Endothelial cell of umbilical vein (primary cell): Measurements from ENCODE around the gene CDH23. TPM values are rescaled to one million over a fixed set of nuclear protein-coding genes. Genes with fewer than 3 reads are reported as not detected.

Experiments used
- BruUV-seq: library from RNA; stranded (reverse); fragments of 400-500 nt; replicated peaks from 2 replicates; lab custom pipeline; 2021; lab: Mats Ljungman, UMichigan
- CTCF ChIA-PET: fragments of 300-600, 350-600 bp; sonication (Branson Sonifier 250); formaldehyde crosslinking; loops from one replicate; lab custom pipeline; 2021; ENCODE audit warnings: antibody characterized with exemption, inconsistent platforms; lab: Charles Lee
- POLR2A ChIA-PET: fragments of 300-600, 350-600 bp; sonication (Branson Sonifier 250); formaldehyde crosslinking; loops from one replicate; lab custom pipeline; 2021; ENCODE audit warnings: antibody characterized with exemption, inconsistent platforms; lab: Charles Lee
- DNase-seq: peaks from one replicate; pipeline ENCODE4 v3.0.0-alpha.2; 2011; ENCODE audit warnings: low read depth, low spot score
- FAIRE-seq: peaks from 2 replicates; lab custom pipeline; 2011; peaks lifted over from hg19 to GRCh38; lab: Jason Lieb, UNC
- H2AFZ ChIP-seq: 2 replicates; pipeline ENCODE4 v1.6.0; 2012; ENCODE audit warnings: low read depth, low read length, control low read depth, inconsistent platforms
- H3K27ac ChIP-seq: 2 replicates; pipeline ENCODE4 v1.5.1; 2011; ENCODE audit warnings: low read depth, mild to moderate bottlenecking, control low read depth, low read length, moderate library complexity; ENCODE audit not compliant: insufficient read depth
- H3K27me3 ChIP-seq, 2 experiments: 2 replicates each; pipeline versions ENCODE4 v1.6.0 to v1.6.1; 2011; ENCODE audit warnings: low read length in 2 of 2, mixed read lengths in 1 of 2; ENCODE audit not compliant: control insufficient read depth in 2 of 2, insufficient read depth in 2 of 2
- H3K36me3 ChIP-seq, 2 experiments: 2 replicates in 1 of 2; 3 replicates in 1 of 2; pipeline ENCODE4 v1.5.1; 2011; ENCODE audit warnings: low read length in 2 of 2, mild to moderate bottlenecking in 1 of 2, moderate library complexity in 1 of 2; ENCODE audit not compliant: control insufficient read depth in 2 of 2, insufficient read depth in 2 of 2; ENCODE audit errors: extremely low read depth in 1 of 2
- H3K4me1 ChIP-seq: 3 replicates; pipeline ENCODE4 v1.5.1; 2011; ENCODE audit warnings: mild to moderate bottlenecking, low read length; ENCODE audit not compliant: control insufficient read depth, insufficient read depth; ENCODE audit errors: extremely low read depth
- H3K4me2 ChIP-seq: 2 replicates; pipeline ENCODE4 v1.6.1; 2011; ENCODE audit warnings: low read length, control low read depth, mixed read lengths; ENCODE audit not compliant: insufficient read depth
- H3K4me3 ChIP-seq, 3 experiments: fragments of 200-600 bp in 1 of 3; sonication (generic), shearing (Covaris generic) in 1 of 3; replicated peaks in 1 of 3; 2 replicates each; pipeline ENCODE4 v1.5.1; 2011 to 2016; ENCODE audit warnings: control low read depth in 3 of 3, low read length in 3 of 3, mild to moderate bottlenecking in 2 of 3, inconsistent platforms in 1 of 3, low read depth in 1 of 3, moderate library complexity in 1 of 3; ENCODE audit not compliant: insufficient read depth in 1 of 3
- H3K79me2 ChIP-seq: 2 replicates; pipeline ENCODE4 v1.6.0; 2012; ENCODE audit warnings: low read length, inconsistent platforms; ENCODE audit not compliant: control insufficient read depth, insufficient read depth
- H3K9ac ChIP-seq: replicated peaks from 2 replicates; pipeline ENCODE3; 2011; ENCODE audit warnings: low read length, control low read depth; ENCODE audit not compliant: insufficient read depth; ENCODE audit errors: extremely low read depth
- H3K9me1 ChIP-seq: replicated peaks from 3 replicates; pipeline ENCODE4 v1.6.0; 2011; ENCODE audit warnings: mild to moderate bottlenecking, low read length; ENCODE audit not compliant: control insufficient read depth, insufficient read depth; ENCODE audit errors: extremely low read depth
- H3K9me3 ChIP-seq: replicated peaks from 2 replicates; pipeline ENCODE4 v1.5.1; 2012; ENCODE audit warnings: low read length, inconsistent platforms; ENCODE audit not compliant: control insufficient read depth, insufficient read depth
- H4K20me1 ChIP-seq: replicated peaks from 2 replicates; pipeline ENCODE3; 2011; ENCODE audit warnings: mild to moderate bottlenecking, low read length; ENCODE audit not compliant: control insufficient read depth, insufficient read depth; ENCODE audit errors: extremely low read depth
- EZH2 ChIP-seq: IDR thresholded peaks from 2 replicates; pipeline ENCODE4 v1.6.1; 2012; ENCODE audit warnings: borderline replicate concordance, low read depth, mild to moderate bottlenecking, moderate library complexity, low read length, inconsistent platforms; ENCODE audit not compliant: severe bottlenecking
- FOS ChIP-seq: IDR thresholded peaks from 2 replicates; pipeline ENCODE4 v1.6.1; 2011; ENCODE audit warnings: mild to moderate bottlenecking, low read length, moderate library complexity, borderline replicate concordance; ENCODE audit not compliant: insufficient read depth
- GATA2 ChIP-seq: IDR thresholded peaks from 2 replicates; pipeline ENCODE4 v1.7.0; 2011; ENCODE audit warnings: low read depth, mild to moderate bottlenecking, moderate library complexity, mixed read lengths, low read length; ENCODE audit not compliant: insufficient read length, insufficient read depth
- JUN ChIP-seq: IDR thresholded peaks from 2 replicates; pipeline ENCODE4 v1.6.1; 2011; ENCODE audit warnings: borderline replicate concordance, low read depth; ENCODE audit not compliant: insufficient read length, insufficient read depth
- MYC ChIP-seq: IDR thresholded peaks from one replicate; pipeline ENCODE4 v1.6.1; 2011; ENCODE audit warnings: mild to moderate bottlenecking, low read depth, low read length
- POLR2A ChIP-seq: IDR thresholded peaks from 2 replicates; pipeline ENCODE4 v1.6.1; 2012; ENCODE audit warnings: low read depth, mild to moderate bottlenecking, control low read depth, low read length
- POLR2AphosphoS5 ChIP-seq: IDR thresholded peaks from 2 replicates; pipeline ENCODE4 v1.6.1; 2012; ENCODE audit warnings: low read depth, mild to moderate bottlenecking, control low read depth, low read length, moderate library complexity; ENCODE audit not compliant: insufficient read depth
- dilution Hi-C: fragments of 300-500 bp; cut with MboI; formaldehyde crosslinking; loops from one replicate; pipeline ENCODE4 v1.15.0; 2019; ENCODE audit warnings: low sequenced_read_pairs; ENCODE audit not compliant: extremely low pct_ligation_motif_present
- intact Hi-C: fragments of 100-400 bp; cut with micrococcal nuclease; formaldehyde crosslinking; loops from one replicate; pipeline ENCODE4 v1.10.0; 2022
- polyA plus RNA-seq, 4 experiments: library from polyadenylated mRNA; depleted of rRNA in 3 of 4; stranded (reverse) in 3 of 4; unstranded in 1 of 4; fragments of >200 nt; gene quantifications; 2 replicates each; pipeline versions ENCODE4 v1.2.1 to v1.2.3, GENCODE V29; 2011 to 2012; ENCODE audit warnings: missing spikeins in 1 of 4
- total RNA-seq: library from RNA; stranded (reverse); gene quantifications from 2 replicates; pipeline ENCODE4 v1.2.3, GENCODE V29; 2021
- TF ChIP-seq, protein P1 (sequence below), 2 donors: IDR thresholded peaks; 1 replicate in 1 of 2; 2 replicates in 1 of 2; pipeline ENCODE4 v1.5.1; 2011; ENCODE audit warnings: low read length in 2 of 2, mild to moderate bottlenecking in 2 of 2, moderate library complexity in 2 of 2, control low read depth in 1 of 2, inconsistent platforms in 1 of 2, low read depth in 1 of 2; ENCODE audit not compliant: insufficient read depth in 1 of 2; ENCODE audit errors: extremely low read depth in 1 of 2
- TF ChIP-seq, protein P2 (sequence below): IDR thresholded peaks from 2 replicates; pipeline ENCODE4 v1.6.1; 2011; ENCODE audit not compliant: insufficient read depth, insufficient read length

The CDH23 gene
- total and polyA plus RNA-seq, 2 donors (not counting 3 experiments of a cell fraction or from before 2014, with no cell fraction given) = not detected

DNA sequence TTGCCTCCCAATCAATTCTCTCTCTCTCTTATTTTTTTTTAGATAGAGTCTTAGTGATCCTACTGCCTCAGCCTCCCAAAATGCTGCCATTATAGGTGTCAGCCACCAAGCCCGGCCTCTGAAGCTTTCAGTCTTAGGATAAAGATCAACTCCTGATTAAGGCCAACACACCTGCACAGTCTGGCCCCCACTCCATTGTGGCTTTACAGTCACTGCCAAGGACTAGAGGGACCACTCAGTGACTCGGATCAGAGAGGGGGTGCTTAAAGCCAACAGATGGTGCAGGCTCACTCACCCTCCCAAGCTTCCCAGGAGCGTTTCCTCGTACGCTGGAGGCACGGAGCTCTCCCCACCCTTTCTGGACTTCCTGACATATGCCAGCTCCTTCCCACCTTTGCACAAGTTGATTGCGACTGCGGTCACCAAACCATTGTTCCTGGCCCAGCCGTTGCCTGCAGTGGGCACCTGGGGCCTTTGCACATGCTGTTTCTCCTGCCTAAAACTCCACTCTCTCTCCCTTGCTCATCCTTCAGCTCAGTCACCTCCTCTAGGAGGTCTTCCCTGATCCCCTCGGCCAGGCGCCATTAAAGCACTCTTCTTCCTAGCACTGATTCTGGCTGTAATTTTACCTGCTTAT, 1.7 kb upstream of the CDH23 start:
- CTCF ChIA-PET = interaction anchor here (0.9 to 2.5 kb wide), 4 partner anchors 11 to 313 kb away, joined by 3 to 30 read pairs (median 5); no protein-coding TSS in a partner anchor
- no peaks in the 10 kb centered on the region for H3K36me3 ChIP-seq
- H3K4me1 ChIP-seq = no peaks in the 10 kb centered on the region
- FAIRE-seq (no peak), DNase-seq (no peak)
- intact Hi-C loops = no loop called here
- no TSS peak for BruUV-seq
- H3K9me3 ChIP-seq = no peaks in the 10 kb centered on the region
- H3K4me2 ChIP-seq = no peak overlapping the region
- no peaks in the 10 kb centered on the region for H3K9me1 ChIP-seq
- peaks cover 51 to 67% of the 10 kb centered on the region in 2 experiments for H3K27me3 ChIP-seq
- no peaks in the 10 kb centered on the region for H3K79me2 ChIP-seq
- no peak overlapping the region for H2AFZ ChIP-seq
- TF ChIP-seq POLR2AphosphoS5 (no peak), GATA2 (no peak), EZH2 (no peak), FOS (no peak), POLR2A (no peak), MYC (no peak), JUN (no peak)
- TF ChIP-seq, protein P1, sequence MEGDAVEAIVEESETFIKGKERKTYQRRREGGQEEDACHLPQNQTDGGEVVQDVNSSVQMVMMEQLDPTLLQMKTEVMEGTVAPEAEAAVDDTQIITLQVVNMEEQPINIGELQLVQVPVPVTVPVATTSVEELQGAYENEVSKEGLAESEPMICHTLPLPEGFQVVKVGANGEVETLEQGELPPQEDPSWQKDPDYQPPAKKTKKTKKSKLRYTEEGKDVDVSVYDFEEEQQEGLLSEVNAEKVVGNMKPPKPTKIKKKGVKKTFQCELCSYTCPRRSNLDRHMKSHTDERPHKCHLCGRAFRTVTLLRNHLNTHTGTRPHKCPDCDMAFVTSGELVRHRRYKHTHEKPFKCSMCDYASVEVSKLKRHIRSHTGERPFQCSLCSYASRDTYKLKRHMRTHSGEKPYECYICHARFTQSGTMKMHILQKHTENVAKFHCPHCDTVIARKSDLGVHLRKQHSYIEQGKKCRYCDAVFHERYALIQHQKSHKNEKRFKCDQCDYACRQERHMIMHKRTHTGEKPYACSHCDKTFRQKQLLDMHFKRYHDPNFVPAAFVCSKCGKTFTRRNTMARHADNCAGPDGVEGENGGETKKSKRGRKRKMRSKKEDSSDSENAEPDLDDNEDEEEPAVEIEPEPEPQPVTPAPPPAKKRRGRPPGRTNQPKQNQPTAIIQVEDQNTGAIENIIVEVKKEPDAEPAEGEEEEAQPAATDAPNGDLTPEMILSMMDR (IDR thresholded peaks at IDR 0.05; ENCODE audit: extremely low read depth in 1 of 2, insufficient read depth in 1 of 2, low read depth in 1 of 2, low read length in 2 of 2) = no peak
- TF ChIP-seq, protein P2, sequence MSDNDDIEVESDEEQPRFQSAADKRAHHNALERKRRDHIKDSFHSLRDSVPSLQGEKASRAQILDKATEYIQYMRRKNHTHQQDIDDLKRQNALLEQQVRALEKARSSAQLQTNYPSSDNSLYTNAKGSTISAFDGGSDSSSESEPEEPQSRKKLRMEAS = no peak
- no peak overlapping the region for H3K4me3 ChIP-seq
- no peak overlapping the region for H3K27ac ChIP-seq
- no peaks in the 10 kb centered on the region for H4K20me1 ChIP-seq
- dilution Hi-C loops = no loop called here
- no peak overlapping the region for H3K9ac ChIP-seq
- POLR2A ChIA-PET = no interaction called here
